Fibroblast of villous mesenchyme (primary cell): ENCODE results near the gene PLEKHA8. TPM values are rescaled to one million over a fixed set of nuclear protein-coding genes. Genes with fewer than 3 reads are reported as not detected.
"Not testable (repeated sequence)": the region's sequence is repeated elsewhere in the genome, so short reads cannot be mapped to it uniquely, and the experiment has no call there.

Experiments used
- DNase-seq: peaks from one replicate; pipeline ENCODE4 v3.0.0-alpha.2; 2010; ENCODE audit warnings: low read depth
- H3K4me3 ChIP-seq: 2 replicates; pipeline ENCODE4 v1.5.1; 2011; ENCODE audit warnings: low read depth, mild to moderate bottlenecking, low read length
- total RNA-seq: library from RNA; depleted of rRNA; stranded (reverse); fragments of >200 nt; gene quantifications from 2 replicates; pipeline ENCODE4 v1.2.3, GENCODE V29; 2012
- TF ChIP-seq, protein P1 (sequence below): IDR thresholded peaks from 2 replicates; pipeline ENCODE4 v1.5.1; 2012; ENCODE audit warnings: low read depth, mild to moderate bottlenecking, low read length; ENCODE audit not compliant: insufficient read depth

Gene PLEKHA8
- total RNA-seq, 1 donor: 17.7 TPM

DNA sequence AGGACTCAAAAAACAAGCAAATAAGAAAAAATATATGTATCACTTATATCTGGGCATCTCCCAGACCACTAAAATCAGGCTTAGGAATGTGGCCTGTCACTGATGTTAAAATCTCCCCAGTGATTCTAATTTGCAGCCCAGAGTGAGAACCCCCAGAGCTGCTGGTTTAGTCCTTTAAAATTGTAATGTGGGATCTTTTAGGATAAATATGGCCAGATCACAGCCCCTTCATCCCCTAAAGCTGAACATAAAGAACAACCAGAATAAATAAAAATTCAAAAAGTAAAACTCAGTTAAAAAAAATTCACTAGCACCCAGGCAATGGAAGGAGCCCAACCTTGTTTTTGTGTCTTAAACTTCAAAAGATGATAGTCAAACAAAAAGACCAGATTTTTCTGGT lies 60.1 kb downstream of the PLEKHA8 start:
- no peak for DNase-seq
- no peak overlapping the region for H3K4me3 ChIP-seq
- TF ChIP-seq, protein P1, sequence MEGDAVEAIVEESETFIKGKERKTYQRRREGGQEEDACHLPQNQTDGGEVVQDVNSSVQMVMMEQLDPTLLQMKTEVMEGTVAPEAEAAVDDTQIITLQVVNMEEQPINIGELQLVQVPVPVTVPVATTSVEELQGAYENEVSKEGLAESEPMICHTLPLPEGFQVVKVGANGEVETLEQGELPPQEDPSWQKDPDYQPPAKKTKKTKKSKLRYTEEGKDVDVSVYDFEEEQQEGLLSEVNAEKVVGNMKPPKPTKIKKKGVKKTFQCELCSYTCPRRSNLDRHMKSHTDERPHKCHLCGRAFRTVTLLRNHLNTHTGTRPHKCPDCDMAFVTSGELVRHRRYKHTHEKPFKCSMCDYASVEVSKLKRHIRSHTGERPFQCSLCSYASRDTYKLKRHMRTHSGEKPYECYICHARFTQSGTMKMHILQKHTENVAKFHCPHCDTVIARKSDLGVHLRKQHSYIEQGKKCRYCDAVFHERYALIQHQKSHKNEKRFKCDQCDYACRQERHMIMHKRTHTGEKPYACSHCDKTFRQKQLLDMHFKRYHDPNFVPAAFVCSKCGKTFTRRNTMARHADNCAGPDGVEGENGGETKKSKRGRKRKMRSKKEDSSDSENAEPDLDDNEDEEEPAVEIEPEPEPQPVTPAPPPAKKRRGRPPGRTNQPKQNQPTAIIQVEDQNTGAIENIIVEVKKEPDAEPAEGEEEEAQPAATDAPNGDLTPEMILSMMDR: no peak

- no peak overlapping the region for H3K4me3 ChIP-seq
- TF ChIP-seq, protein P1: no peak
- DNase-seq: no peak
Observed at GRCh38 chr7:30090111-30090510, 61.9 kb downstream of the PLEKHA8 start.

- no peak overlapping the region for H3K4me3 ChIP-seq
- DNase-seq: peak; percentile 54
- TF ChIP-seq, protein P1: no peak
Observed at GRCh38 chr7:30091491-30091912, 63.3 kb downstream of the PLEKHA8 start.

GRCh38 chr7:30091987-30092386 lies 63.8 kb downstream of the PLEKHA8 start:
- TF ChIP-seq, protein P1: no peak
- no peak overlapping the region for H3K4me3 ChIP-seq
- DNase-seq: no peak

DNA sequence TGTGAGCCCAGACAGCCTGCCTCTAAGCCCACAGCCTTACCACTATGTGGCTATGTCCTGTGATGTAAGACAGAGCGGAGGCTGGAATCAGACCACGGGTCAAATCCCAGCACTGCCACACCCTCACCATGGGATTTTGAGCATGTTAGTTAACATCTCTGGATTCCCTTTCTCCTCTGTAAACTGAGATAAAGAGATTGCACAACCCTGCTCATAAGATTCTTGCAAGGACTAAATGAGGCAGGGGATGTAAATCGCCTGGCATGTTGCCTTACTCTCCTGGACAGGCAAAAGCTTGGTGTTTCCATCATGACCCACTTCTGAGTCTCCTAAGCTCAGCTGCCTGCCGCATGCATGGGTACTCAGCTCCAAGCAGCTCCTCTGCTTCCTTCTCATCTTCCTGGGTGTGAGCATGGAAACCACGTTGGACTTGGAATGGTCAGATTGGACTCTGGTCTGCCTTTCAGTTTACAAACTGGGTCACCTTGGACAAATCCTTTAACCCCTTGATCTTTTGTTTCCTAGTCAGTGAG lies 65.3 kb downstream of the PLEKHA8 start:
- TF ChIP-seq, protein P1: no peak
- DNase-seq: peak; percentile 94
- no peak overlapping the region for H3K4me3 ChIP-seq

DNA sequence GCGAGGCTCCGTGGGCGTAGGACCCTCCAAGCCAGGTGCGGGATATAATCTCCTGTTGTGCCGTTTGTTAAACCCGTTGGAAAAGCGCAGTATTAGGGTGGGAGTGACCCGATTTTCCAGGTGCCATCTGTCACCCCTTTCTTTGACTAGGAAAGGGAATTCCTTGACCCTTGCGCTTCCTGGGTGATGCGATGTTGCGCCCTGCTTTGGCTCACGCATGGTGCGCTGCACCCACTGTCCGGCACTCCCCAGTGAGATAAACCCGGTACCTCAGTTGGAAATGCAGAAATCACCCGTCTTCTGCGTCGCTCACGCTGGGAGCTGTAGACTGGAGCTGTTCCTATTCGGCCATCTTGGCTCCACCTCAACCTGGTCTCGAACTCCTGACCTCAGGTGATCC lies 70.4 kb downstream of the PLEKHA8 start:
- DNase-seq, H3K4me3 ChIP-seq: not testable (repeated sequence)

DNA sequence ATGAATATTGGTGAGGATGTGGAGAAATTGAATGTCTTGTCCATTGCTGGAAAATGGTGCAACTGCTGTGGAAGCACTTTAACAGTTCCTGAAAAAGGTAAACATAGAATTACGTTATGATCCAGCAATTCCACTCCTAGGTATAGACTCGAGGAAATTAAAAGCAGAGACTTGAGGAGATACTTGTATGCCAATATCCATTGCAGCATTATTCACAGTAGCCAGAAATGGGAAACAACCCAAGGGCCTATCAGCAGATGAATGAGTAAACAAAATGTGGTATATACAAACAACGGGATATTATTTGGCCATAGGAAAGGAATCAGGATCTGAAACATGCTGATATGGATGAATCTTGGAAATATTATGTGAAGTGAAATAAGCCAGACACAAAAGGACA lies 74.1 kb downstream of the PLEKHA8 start:
- TF ChIP-seq, protein P1: no peak
- DNase-seq: no peak
- H3K4me3 ChIP-seq: no peak overlapping the region
